ENCODE data around the gene TMED1.
"Not testable (repeated sequence)": the region's sequence is repeated elsewhere in the genome, so short reads cannot be mapped to it uniquely, and the experiment has no call there.

Gene TMED1, protein sequence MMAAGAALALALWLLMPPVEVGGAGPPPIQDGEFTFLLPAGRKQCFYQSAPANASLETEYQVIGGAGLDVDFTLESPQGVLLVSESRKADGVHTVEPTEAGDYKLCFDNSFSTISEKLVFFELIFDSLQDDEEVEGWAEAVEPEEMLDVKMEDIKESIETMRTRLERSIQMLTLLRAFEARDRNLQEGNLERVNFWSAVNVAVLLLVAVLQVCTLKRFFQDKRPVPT

DNA sequence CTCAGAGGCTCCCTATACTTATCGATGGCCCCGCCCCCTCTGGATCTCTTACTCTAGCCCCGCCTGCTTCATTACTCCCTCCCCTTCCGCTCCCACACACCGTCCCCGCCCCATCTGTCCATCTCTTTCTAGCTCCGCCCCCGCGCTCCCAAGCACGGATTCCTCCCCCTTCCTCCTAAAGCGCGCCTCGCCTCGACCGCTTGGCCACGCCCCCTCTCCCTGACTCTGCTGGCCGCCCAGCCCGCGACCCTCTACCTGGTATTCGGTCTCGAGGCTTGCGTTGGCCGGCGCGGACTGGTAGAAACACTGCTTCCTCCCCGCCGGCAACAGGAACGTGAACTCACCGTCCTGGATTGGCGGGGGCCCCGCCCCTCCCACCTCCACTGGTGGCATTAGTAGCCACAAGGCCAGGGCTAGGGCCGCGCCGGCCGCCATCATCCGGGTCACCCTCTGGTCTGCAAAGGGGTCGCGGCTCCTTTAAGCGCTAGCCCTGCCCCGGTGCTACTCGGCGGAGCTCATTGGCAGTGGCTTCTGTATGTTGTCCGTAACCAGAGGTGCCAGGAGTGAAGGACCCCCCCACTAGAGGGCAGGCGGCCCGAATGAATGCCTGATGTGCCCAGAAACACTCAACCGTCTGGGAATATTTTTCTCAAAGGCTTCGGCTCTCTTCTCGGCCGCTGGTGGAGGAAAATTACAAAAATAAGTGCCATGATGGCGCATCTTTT is at the start of gene TMED1:
TMED1 (minus strand) TSS at position 459 of the 725 bp plus-strand sequence; CDS start at position 438, 21 bp downstream.
- peak; percentile 99 for DNase-seq (ENCODE audit: low read depth)

DNA sequence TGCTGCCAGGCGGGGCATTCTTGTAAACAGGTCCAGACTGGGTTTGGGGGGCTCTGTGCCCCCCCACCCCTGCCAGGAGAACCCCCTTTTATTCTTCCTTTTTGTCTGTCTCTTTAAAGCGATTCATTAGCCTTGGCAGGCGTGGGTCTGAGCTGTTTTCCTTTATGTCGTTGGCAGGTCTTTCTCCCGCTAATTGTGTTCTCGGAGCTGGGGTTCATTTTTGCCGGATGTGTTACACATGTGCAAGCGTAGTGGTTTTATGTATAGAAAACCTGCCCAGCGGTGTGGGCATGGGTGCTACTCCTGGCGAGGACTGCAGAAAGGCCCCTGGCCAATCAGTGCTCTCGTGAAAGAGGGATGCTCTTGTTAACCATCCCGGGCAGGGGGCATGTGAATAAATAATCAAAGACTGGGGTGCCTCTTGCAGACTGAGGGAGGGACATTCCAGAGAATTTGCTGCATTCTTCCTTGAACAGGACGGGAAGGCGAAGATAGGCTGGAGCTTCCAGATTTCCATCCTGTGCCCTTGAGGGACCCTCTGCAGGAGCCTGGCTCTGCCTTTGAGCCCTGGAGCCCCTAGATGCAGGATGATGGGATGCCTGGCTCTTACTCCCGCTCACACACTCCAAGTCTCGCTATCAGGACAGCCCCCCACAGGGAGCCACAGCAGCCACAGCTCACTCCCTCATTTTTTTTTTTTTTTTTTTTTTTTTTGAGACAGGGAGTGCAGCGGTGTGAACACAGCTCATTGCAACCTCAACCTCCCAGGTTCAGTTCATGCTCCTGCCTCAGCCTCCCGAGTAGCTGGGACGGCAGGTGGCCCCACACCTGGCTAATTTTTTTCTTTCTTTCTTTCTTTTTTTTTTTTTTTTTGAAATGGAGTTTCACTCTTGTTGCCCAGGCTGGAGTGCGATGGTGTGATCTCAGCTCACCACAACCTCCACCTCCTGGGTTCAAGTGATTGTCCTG is 49.5 kb upstream of the TMED1 start:
- DNase-seq (ENCODE audit: low read depth): no peak

DNA sequence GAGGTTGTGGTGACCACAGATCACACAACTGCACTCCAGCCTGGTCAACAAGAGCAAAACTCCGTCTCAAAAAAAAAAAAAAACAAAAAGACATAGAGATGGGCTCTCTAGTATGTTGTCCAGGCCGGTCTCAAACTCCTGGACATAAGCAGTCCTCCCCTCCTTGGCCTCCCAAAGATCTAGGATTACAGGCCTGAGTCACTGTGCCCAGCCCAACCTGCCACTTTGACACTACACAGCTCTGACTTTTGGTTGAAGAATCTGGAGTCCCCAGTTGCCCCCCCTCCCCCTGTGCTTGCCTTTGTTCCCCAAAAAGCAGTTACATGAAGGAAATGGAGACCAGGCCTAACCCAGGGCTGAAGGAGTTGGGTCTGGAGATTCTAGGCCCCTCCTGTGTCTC is 48.3 kb upstream of the TMED1 start:
- peak; percentile 60 for DNase-seq (ENCODE audit: low read depth)

DNA sequence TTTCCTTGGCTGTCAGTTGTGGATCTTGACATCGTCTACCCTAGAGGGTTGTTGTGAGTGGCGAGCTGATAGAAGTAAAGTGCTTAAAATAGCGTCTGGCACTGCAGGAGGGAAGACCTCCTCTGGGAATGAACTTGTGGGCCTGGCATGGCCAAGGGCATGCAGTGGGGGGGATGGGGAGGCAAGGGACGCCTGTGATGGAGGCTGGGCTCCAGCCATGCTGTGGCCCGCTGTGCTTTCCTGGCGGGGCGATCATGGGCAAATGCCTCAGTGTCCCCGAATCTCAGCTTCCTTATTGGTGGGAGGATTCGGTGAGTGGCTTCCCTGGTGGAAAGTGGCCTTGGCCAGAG is 46.1 kb upstream of the TMED1 start:
- DNase-seq (ENCODE audit: low read depth): no peak

DNA sequence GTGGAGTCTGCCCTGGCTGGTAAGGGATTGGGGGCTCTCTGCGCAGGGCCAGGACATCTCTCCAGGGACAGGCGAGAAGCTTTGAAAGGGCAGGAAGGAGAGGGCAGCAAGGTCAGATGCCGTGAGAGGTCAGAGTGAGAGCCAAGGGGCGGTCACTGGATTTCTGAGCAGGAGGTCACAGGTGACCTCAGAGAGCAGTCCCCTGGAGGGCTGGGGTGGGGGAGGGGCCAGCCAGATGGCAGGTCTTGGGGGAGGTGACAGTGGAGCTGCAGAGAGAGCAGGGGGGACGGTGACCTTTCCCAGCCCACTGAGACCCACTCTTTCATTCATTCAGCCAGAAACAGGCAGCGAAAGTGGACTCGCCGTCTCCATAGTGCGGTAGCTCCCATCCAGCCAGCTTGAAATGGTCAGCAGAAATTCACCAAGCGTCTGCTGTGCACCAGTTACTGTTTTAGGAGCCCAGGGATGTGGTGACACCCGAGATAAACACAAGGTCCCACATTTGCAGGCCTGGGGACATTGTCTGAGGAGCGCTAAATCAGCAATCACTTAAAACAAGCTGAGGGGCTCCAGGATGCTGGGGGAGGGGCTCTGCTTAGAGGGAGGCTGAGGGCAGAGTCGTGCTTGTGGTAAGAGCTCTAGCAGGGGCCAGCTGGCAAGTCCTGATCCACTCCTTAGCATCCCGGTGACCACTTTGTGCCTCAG is 45.5 kb upstream of the TMED1 start:
- DNase-seq (ENCODE audit: low read depth): no peak

DNA sequence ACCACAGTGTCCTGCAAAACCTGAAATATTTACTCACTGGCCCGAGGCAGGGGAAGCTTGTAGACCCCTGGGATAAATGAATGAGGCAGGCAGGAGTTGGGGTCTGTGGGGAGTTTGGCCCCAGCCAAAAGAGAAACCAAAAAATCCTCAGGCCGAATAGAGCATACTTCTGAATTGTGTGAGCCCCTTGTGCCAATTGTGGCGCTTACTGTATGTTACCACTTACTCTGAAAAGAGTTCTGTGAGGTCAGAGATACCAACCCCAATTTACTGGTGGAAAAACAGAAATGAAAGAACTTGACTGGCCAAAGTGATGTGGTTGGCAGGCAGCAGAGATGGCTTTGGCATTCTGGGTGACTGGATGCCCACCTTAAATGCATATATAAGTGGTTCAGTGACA is 42.2 kb upstream of the TMED1 start:
- DNase-seq (ENCODE audit: low read depth): no peak

DNA sequence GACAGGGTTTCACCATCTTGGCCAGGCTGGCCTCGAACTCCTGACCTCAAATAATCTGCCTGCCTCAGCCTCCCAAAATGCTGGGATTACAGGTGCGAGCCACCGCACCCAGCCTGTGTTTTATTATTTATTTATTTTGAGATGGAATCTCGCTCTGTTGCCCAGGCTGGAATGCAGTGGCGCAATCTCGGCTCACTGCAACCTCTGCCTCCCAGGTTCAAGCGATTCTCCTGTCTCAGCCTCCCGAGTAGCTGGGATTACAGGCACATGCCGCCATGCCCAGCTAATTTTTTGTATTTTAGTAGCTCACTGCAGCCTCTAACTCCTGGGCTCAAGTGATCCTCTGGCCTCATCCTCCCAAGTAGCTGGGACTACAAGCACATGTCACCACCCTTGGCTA is 41.6 kb upstream of the TMED1 start:
- not testable (repeated sequence) for DNase-seq (ENCODE audit: low read depth)

DNA sequence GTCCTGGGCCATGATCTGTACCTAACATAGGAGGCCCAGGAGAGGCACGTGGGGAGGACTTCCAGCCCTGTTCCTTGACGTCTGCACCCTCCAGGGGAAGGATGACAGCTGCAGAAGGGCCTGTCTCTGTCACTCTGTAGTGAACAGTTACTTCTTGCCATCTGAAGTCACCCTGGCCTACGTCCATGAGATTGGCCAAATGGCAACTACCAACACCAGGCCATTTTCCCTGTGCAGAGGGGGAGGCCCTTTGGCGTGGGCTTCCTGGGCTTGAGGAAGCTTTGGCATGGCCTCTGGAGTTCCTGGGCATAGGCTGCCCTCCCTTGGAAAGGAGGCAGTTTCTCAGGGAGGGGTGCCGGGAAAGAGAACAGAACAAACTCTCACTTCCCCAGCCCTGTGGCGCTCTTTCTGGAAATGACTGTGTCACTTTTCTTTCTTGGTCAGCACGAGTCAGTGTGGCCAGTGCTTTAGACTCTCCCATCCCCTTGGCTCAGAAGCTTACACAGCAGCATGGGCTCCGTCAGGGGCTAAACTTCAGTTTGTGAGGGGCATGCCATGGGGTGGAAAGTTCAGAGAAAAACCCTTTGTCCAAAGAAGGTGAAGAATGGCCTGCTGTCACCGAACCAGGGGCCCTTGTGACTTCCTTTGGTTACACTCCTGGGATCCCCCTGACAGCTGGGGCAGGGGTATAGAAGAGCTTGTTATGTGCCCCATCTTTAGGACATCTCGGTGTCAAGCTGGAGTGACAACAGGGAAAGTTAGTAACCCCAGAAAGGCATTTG is 40.6 kb upstream of the TMED1 start:
- DNase-seq (ENCODE audit: low read depth): no peak

DNA sequence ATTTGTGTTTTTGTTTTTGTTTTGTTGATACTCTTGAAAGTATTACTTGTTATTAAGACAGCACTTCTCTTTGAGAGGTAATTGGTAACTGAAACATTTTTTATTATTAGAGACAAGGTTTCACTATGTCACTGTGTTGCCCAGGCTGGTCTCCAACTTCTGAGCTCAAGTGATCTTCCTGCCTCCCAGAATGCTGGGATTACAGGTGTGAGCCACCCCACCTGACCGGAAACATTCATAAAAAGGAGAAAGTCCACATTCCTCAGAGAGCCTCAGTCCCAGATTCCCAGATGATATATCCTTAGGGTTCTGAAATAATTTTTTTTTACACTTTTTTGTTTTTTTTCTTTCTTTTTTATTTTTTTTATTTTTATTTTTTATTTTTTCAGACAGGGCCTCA is 38.0 kb upstream of the TMED1 start:
- no peak for DNase-seq (ENCODE audit: low read depth)

DNA sequence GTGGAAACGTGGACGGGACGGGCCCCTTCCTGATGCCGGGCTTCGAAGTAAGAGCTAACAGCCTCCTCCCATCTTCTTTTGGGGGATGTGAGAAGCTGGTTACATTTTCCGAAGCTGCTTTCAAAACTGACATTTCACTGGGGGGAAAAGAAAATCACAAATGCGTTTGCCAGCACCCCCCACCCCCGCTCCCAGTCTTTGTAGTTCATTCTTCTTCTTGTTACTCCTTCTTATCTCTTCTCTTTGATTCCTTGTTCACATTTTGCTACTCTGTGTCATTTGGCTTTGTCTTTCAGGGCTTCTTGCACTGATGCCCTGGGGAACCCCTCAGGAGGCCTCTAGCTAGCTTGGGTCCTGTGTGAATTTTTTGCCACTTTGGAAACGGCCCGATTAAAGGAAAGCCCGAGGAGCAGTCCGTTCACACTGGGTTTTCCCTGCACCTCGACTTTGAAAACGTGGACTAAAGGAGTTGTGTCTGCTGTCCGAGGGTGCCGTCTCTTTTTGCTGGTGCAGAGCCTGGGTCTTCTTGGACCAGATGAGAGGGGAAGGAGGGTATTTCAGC is 36.6 kb upstream of the TMED1 start:
- DNase-seq (ENCODE audit: low read depth): no peak

DNA sequence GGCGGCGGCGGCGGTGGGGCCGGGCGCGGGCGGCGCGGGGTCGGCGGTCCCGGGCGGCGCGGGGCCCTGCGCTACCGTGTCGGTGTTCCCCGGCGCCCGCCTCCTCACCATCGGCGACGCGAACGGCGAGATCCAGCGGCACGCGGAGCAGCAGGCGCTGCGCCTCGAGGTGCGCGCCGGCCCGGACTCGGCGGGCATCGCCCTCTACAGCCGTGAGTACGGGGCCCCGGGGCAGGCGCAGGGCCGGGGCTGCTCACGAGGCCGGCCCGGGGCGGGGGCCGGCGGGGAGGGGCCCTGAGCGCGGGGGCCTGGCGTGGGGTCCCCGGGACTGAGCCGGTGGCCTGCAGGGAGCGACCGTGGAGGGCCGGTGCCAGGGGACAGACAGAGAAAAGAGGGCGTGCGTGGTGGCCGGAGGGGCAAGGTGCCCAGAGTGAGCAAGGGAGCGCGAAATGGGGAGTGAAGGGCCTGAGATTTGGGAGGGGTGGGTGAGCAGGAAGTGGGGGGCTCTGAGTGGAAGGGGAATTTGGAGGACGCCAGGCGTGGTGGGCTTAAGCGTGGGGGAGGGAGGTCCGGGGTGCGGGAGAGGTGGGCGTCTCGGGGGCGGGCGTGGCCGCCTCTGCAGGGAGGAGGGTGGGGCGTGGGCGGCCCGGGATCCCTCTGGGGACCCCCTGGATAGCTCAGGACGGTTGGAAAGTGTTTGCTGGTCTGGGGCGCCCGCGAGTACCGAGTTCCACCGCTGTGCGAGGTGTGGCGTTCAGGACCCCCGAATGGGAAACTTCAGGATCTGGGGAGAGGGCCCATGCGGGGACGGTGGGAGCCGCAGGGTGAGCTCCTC is 35.9 kb upstream of the TMED1 start:
- DNase-seq (ENCODE audit: low read depth): no peak

DNA sequence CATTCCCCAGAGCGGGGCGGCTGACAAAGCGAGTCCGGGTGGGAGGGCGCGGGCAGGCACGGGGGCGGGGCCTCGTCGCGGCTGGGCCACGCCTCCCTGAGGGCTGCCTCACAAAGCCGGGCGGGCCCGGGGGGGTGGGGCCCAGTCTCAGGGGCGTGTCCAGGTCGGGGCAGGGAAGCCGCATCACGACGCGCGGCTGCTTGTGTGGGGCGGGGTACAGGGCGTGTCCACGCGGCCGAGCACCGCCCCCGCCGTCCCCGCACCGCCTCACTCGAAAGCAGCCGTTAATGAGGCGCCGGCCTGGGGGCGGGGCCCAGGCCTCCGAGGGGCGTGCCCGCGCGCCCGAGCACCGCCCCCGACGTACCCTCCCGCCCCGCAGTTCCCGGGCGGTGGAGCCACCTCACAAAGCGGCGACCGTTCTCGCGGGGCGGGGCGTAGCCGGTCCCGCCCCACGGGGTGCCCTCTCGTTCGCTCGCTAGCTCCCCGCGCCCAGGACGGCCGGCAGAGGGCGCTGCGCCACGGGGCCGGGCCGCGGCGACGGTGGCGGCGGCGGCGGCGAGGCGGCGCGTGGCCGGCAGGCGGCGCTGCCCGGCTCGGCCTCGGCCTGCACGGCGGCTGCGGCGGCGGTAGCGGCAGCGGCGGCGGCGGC is 35.1 kb upstream of the TMED1 start, which contains the start of gene CARM1:
CARM1 (plus strand) TSS at position 599 of the 649 bp plus-strand sequence. CDS start 150 bp downstream, outside the sequence.
- peak; percentile 99 for DNase-seq (ENCODE audit: low read depth)

DNA sequence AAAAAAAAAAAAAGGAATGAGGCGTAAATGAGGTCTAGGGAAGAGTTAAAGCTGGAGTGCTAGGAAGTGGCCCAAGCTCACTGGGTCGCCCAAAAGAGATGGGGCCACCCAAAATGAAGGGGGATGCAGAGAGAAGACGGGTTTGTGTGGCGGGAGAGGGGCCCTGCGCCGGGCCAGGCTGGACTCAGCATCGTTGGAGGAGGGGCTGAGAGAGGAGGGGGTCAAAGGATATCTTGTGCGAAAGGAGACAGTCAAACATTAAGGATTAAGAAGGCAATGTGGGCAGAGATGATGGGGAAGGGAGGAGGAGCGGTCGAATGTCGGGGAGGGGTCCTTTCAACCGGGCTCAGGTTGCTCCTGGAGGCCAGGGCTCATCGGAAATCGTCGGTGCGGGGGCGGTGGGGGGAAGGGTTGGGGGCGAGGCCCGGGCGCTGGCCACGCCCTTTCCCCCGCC is 34.5 kb upstream of the TMED1 start:
- DNase-seq (ENCODE audit: low read depth): no peak

DNA sequence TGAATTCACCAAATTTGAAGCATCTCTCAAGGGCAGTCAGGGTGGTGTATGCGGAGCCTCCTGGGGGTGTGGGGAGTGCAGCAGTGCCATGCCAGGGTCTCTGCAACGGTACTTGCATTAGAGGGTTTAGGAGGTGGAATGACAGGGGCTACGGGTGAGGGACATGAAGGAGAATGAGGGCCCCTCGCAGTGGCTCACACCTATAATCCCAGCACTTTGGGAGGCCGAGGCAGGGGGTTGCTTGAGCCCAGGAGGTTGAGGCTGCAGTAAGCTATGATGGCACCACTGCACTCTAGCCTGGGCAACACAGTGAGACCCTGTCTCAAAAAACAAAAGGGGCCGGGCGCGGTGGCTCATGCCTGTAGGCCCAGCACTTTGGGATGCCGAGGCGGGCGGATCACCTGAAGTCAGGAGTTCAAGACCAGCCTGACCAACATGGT is 33.9 kb upstream of the TMED1 start:
- DNase-seq (ENCODE audit: low read depth): not testable (repeated sequence)

DNA sequence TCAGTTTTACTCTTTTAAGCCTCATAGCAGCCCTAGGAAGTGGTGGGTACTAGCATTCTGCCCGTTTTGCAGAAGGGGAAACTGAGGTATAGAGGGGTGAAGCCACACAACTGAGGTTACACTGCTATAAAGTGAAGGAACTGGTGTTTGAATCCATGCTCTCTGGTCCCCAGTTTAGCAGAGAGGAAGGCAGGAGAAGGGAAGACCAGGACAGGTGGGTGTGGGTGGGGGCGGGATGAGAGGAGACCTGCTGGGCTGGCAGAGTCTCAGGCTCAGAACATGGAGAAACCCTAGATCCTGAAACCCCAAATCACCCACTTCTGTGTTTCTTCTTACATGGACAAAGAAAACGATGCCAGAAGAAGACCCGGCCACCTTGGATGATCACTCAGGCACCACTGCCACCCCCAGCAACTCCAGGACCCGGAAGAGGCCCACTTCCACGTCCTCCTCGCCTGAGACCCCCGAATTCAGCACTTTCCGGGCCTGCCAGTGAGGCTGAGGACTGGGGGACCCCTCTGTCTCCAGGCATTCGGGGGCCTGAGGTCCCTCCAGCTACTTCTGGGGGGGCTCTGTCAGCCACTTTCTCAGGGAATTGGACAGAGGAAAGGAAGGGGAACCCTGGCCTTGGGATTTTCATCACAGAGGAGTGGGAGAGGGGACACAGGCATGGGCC is 33.0 kb upstream of the TMED1 start:
- DNase-seq (ENCODE audit: low read depth): no peak

DNA sequence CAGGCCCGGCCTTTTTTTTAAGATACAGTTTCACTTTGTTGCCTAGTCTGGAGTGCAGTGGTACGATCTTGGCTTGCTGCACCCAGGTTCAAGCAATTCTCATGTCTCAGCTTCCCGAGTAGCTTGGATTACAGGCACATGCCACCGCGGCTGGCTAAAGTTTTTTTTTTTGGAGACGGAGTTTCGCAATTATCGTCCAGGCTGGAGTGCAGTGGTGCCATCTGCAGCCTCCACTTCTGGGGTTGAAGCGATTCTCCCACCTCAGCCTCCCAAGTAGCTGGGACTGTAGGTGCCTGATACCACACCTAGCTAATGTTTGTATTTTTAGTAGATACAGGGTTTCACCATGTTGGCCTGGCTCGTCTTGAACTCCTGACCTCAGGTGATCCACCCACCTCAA is 30.5 kb upstream of the TMED1 start:
- no peak for DNase-seq (ENCODE audit: low read depth)

DNA sequence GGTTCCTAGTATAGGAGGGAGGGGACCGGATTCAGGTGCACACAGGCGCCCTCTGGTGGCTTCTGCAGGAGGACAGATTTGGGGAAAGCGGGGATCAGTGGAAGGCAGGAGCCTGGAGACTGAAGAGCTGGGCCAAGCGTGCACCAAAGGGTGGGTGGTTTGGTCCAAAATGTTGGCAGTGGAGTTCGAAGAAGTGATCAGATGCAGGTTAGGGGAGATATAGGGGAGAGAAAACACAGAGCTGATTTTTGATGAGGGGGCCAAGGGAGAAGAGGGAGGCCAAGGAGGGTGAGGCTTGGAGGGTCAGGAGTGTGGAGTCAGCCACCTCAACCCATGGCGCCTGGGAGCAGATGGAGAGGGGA is 28.5 kb upstream of the TMED1 start:
- peak; percentile 61 for DNase-seq (ENCODE audit: low read depth)

DNA sequence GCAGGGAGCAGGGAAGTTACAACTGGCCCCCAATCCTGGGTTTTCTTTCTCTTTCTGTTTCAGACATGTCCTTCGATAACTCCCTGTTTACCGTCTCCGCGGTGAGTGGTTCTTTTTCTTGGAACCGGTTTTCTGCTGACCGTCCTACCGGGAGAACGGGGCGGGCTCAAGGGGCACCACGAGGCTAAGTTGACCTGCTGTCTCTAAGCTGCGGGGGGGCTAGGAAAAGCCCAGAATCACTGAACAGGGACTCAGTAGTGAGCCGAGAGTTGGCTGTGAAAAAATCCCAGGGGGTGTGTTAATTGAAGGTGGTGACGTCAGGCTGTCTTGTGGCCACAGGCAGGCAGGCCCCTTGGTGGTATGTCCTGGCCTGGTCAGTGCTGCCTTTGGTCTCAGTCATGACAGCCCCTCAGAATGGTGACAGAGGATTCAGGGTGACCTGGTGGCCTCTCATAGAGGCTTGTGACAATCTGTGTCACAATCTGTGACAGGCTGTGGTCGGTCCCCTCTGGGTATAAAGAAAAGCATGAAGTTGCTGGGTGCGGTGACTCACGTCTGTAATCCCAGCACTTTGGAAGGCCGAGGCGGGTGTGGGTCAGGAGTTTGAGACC is 27.2 kb upstream of the TMED1 start:
- DNase-seq (ENCODE audit: low read depth): no peak
